T-helper 1 cell treated with Interleukin-12 subunit alpha and Interleukin-12 subunit beta and Interleukin-4 antibody, amounts not matched to agents 30 ng/mL and 1 ng/mL, for 36 hours (primary cell): ENCODE measurements around the gene ADH6. TPM values are rescaled to one million over a fixed set of nuclear protein-coding genes. Genes with fewer than 3 reads are reported as not detected.
"Not testable (repeated sequence)": the region's sequence is repeated elsewhere in the genome, so short reads cannot be mapped to it uniquely, and the experiment has no call there.

Experiments
- intact Hi-C: fragments of 100-400 bp; cut with micrococcal nuclease; formaldehyde crosslinking; loops from one replicate; pipeline ENCODE4 v1.15.1; 2024
- total RNA-seq: library from RNA; stranded (reverse); gene quantifications from 2 replicates; pipeline ENCODE4 v1.2.3, GENCODE V29; 2022

ADH6 gene
- total RNA-seq, 1 donor from 2014 or later = not detected

GRCh38 chr4:99190336-99190735 lies 28.7 kb downstream of the ADH6 start:
- intact Hi-C loops = no loop called here

GRCh38 chr4:99189900-99190299 lies 29.1 kb downstream of the ADH6 start:
- intact Hi-C loops = not testable (repeated sequence)

- intact Hi-C loops = no loop called here
These were observed 33.0 kb downstream of the ADH6 start for GRCh38 chr4:99186029-99186428.

- intact Hi-C loops = no loop called here
These were observed 33.5 kb downstream of the ADH6 start for GRCh38 chr4:99185581-99185980.

- intact Hi-C loops = no loop called here
These were observed 38.5 kb downstream of the ADH6 start for GRCh38 chr4:99180382-99181070.

GRCh38 chr4:99179626-99180025 lies 39.4 kb downstream of the ADH6 start:
- intact Hi-C loops = no loop called here

- intact Hi-C loops = no loop called here
These were observed 39.9 kb downstream of the ADH6 start for GRCh38 chr4:99179178-99179577.

- intact Hi-C loops = no loop called here
These were observed 52.5 kb downstream of the ADH6 start for GRCh38 chr4:99166544-99166943.

GRCh38 chr4:99165978-99166377 lies 53.1 kb downstream of the ADH6 start:
- intact Hi-C loops = no loop called here

- intact Hi-C loops = no loop called here
These were observed 57.5 kb downstream of the ADH6 start for GRCh38 chr4:99161373-99162099.

GRCh38 chr4:99159699-99160098 lies 59.3 kb downstream of the ADH6 start:
- intact Hi-C loops = no loop called here

- intact Hi-C loops = no loop called here
These were observed 61.5 kb downstream of the ADH6 start for GRCh38 chr4:99157478-99157935.

GRCh38 chr4:99156992-99157391 lies 62.1 kb downstream of the ADH6 start:
- intact Hi-C loops = no loop called here

- intact Hi-C loops = no loop called here
These were observed 64.2 kb downstream of the ADH6 start for GRCh38 chr4:99154658-99155342.

Other genes with a start within 250 kb of the ADH6 start
- 47.3 and 47.4 TPM in 2 replicates for gene METAP1, start 223.5 kb downstream of the ADH6 start, total RNA-seq
- gene ADH5, start 130.5 kb downstream of the ADH6 start, total RNA-seq = 89.9 and 90.1 TPM in 2 replicates
- gene ADH4, start 74.9 kb downstream of the ADH6 start, total RNA-seq = not detected in 2 replicates
- gene ADH1A, start 71.7 kb upstream of the ADH6 start, total RNA-seq = not detected in 2 replicates
- gene ADH1B, start 102.2 kb upstream of the ADH6 start, total RNA-seq = not detected in 2 replicates
- gene ADH1C, start 133.5 kb upstream of the ADH6 start, total RNA-seq = not detected in 2 replicates
- gene ADH7, start 216.1 kb upstream of the ADH6 start, total RNA-seq = not detected in 2 replicates